OCI-M1 (cell line): Measurements from ENCODE around the gene VPS8.
"Not testable (repeated sequence)": the region's sequence is repeated elsewhere in the genome, so short reads cannot be mapped to it uniquely, and the experiment has no call there.

Experiments used
- DNase-seq: peaks from one replicate; lab custom pipeline; 2025; lab: John Stamatoyannopoulos, UW

VPS8 gene

GRCh38 chr3:184918750-184919149 lies 106.8 kb downstream of the VPS8 start:
- DNase-seq: no peak

GRCh38 chr3:184919651-184920050 lies 107.7 kb downstream of the VPS8 start:
- no peak for DNase-seq

GRCh38 chr3:184924547-184924946 lies 112.6 kb downstream of the VPS8 start:
- DNase-seq: no peak

GRCh38 chr3:184927796-184928315 lies 115.9 kb downstream of the VPS8 start:
- DNase-seq: no peak

- no peak for DNase-seq
Observed at GRCh38 chr3:184932777-184933176, 120.8 kb downstream of the VPS8 start.

GRCh38 chr3:184937611-184938010 lies 125.6 kb downstream of the VPS8 start:
- peak; percentile 19 for DNase-seq

- DNase-seq: no peak
Observed at GRCh38 chr3:184941408-184941807, 129.4 kb downstream of the VPS8 start.

GRCh38 chr3:184942735-184943134 lies 130.8 kb downstream of the VPS8 start:
- peak; percentile 6 for DNase-seq

- no peak for DNase-seq
Observed at GRCh38 chr3:184944241-184944640, 132.3 kb downstream of the VPS8 start.

- peak; percentile 24 for DNase-seq
Observed at GRCh38 chr3:184945886-184946625, 134.1 kb downstream of the VPS8 start.

GRCh38 chr3:184946917-184947316 lies 135.0 kb downstream of the VPS8 start:
- DNase-seq: no peak

GRCh38 chr3:184949251-184949965 lies 137.4 kb downstream of the VPS8 start:
- no peak for DNase-seq

GRCh38 chr3:184950816-184951215 lies 138.8 kb downstream of the VPS8 start:
- not testable (repeated sequence) for DNase-seq

- no peak for DNase-seq
Observed at GRCh38 chr3:184952671-184953070, 140.7 kb downstream of the VPS8 start.

- DNase-seq: peak; percentile 67
Observed at GRCh38 chr3:184953401-184953800, 141.4 kb downstream of the VPS8 start.

- DNase-seq: no peak
Observed at GRCh38 chr3:184954251-184954650, 142.3 kb downstream of the VPS8 start.

GRCh38 chr3:184954851-184955250 lies 142.9 kb downstream of the VPS8 start:
- DNase-seq: not testable (repeated sequence)

- DNase-seq: no peak
Observed at GRCh38 chr3:184965639-184966430, 153.9 kb downstream of the VPS8 start.

- DNase-seq: no peak
Observed at GRCh38 chr3:184968115-184968514, 156.1 kb downstream of the VPS8 start.

- no peak for DNase-seq
Observed at GRCh38 chr3:184970186-184970585, 158.2 kb downstream of the VPS8 start.

- DNase-seq: no peak
Observed at GRCh38 chr3:184977796-184978195, 165.8 kb downstream of the VPS8 start.

GRCh38 chr3:184981071-184981470 lies 169.1 kb downstream of the VPS8 start:
- no peak for DNase-seq
